SK-N-SH (cell line): ENCODE measurements around the gene LCA5L. TPM values are rescaled to one million over a fixed set of nuclear protein-coding genes. Genes with fewer than 3 reads are reported as not detected.

ENCODE experiments used
- CTCF ChIA-PET: fragments of 300-600, 350-600 bp; formaldehyde crosslinking; extraction: SDS; loops from one replicate; lab custom pipeline; 2021; lab: Yijun Ruan, JAX
- POLR2A ChIA-PET: fragments of 350-600 bp; sonication (Branson Sonifier 250); formaldehyde crosslinking; extraction: SDS; loops from one replicate; lab custom pipeline; 2020; ENCODE audit warnings: antibody characterized with exemption, inconsistent platforms; lab: Yijun Ruan, JAX
- DNase-seq: peaks from one replicate; pipeline ENCODE4 v3.0.0; 2012
- H2AFZ ChIP-seq: fragments of 200-600 bp; sonication (generic); 2 replicates; pipeline ENCODE4 v1.8.1; 2016; ENCODE audit warnings: antibody characterized with exemption, mild to moderate bottlenecking, low read depth
- H3F3A ChIP-seq: fragments of 200-600 bp; sonication (generic); replicated peaks from 2 replicates; pipeline ENCODE3; 2016; ENCODE audit warnings: antibody characterized with exemption, mild to moderate bottlenecking; ENCODE audit not compliant: insufficient read depth
- H3K27ac ChIP-seq, 2 experiments: fragments of 200-500 bp in 1 of 2; fragments of 200-600 bp in 1 of 2; sonication (Bioruptor generic) in 1 of 2; sonication (generic), shearing (Covaris generic) in 1 of 2; 2 replicates each; pipeline versions ENCODE4 v1.5.1 to v1.6.1; 2014 to 2016; ENCODE audit warnings: low read depth in 2 of 2, inconsistent platforms in 1 of 2, low read length in 1 of 2, mild to moderate bottlenecking in 1 of 2, mixed read lengths in 1 of 2
- H3K27me3 ChIP-seq: fragments of 200-600 bp; sonication (generic), shearing (Covaris generic); 2 replicates; pipeline ENCODE4 v1.6.1; 2016; ENCODE audit warnings: mixed run types; ENCODE audit not compliant: insufficient read depth
- H3K36me3 ChIP-seq, 2 experiments: fragments of 200-500 bp in 1 of 2; fragments of 200-600 bp in 1 of 2; sonication (Bioruptor generic) in 1 of 2; sonication (generic) in 1 of 2; replicated peaks in 1 of 2; 2 replicates each; pipeline versions ENCODE3 to v1.5.1; 2014 to 2016; ENCODE audit warnings: low read length in 1 of 2, mild to moderate bottlenecking in 1 of 2; ENCODE audit not compliant: insufficient read depth in 2 of 2, control insufficient read depth in 1 of 2
- H3K4me1 ChIP-seq, 2 experiments: fragments of 200-500 bp in 1 of 2; fragments of 200-600 bp in 1 of 2; sonication (Bioruptor generic) in 1 of 2; sonication (generic), shearing (Covaris generic) in 1 of 2; 2 replicates each; pipeline versions ENCODE4 v1.5.1 to v1.6.1; 2014 to 2016; ENCODE audit warnings: low read depth in 1 of 2, low read length in 1 of 2, mixed run types in 1 of 2; ENCODE audit not compliant: insufficient read depth in 2 of 2, control insufficient read depth in 1 of 2
- H3K4me2 ChIP-seq: fragments of 200-600 bp; sonication (generic), shearing (Covaris generic); 2 replicates; pipeline ENCODE4 v1.6.1; 2017; ENCODE audit warnings: mixed run types
- H3K4me3 ChIP-seq, 2 experiments: fragments of 200-500 bp in 1 of 2; fragments of 200-600 bp in 1 of 2; sonication (Bioruptor generic) in 1 of 2; sonication (generic), shearing (Covaris generic) in 1 of 2; 2 replicates each; pipeline versions ENCODE4 v1.5.1 to v1.8.1; 2014 to 2016; ENCODE audit warnings: low read depth in 2 of 2, inconsistent platforms in 1 of 2, low read length in 1 of 2, mild to moderate bottlenecking in 1 of 2, mixed read lengths in 1 of 2, moderate library complexity in 1 of 2
- H3K79me2 ChIP-seq: fragments of 200-600 bp; sonication (generic); 2 replicates; pipeline ENCODE4 v1.8.1; 2017; ENCODE audit warnings: mild to moderate bottlenecking; ENCODE audit not compliant: insufficient read depth
- H3K9ac ChIP-seq: fragments of 200-600 bp; sonication (generic); 2 replicates; pipeline ENCODE4 v1.6.1; 2017; ENCODE audit warnings: mixed run types
- H3K9me2 ChIP-seq: fragments of 200-600 bp; sonication (generic); 2 replicates; pipeline ENCODE4 v1.6.1; 2017; ENCODE audit warnings: mixed run types
- H3K9me3 ChIP-seq: fragments of 200-600 bp; sonication (generic); 2 replicates; pipeline ENCODE4 v1.6.1; 2017; ENCODE audit warnings: mixed run types, mild to moderate bottlenecking, moderate library complexity
- H4K20me1 ChIP-seq: fragments of 200-600 bp; sonication (generic); 2 replicates; pipeline ENCODE4 v1.6.1; 2017; ENCODE audit warnings: mild to moderate bottlenecking, mixed run types; ENCODE audit not compliant: insufficient read depth
- ELF1 ChIP-seq: IDR thresholded peaks from 2 replicates; pipeline ENCODE4 v1.4.0; 2012
- EP300 ChIP-seq, 2 experiments: IDR thresholded peaks; 2 replicates each; pipeline versions ENCODE4 v1.4.0 to v1.6.1; 2012; ENCODE audit warnings: borderline replicate concordance in 1 of 2, low read depth in 1 of 2, low read length in 1 of 2
- EZH2phosphoT487 ChIP-seq: fragments of 200-600 bp; sonication (generic); IDR thresholded peaks from 2 replicates; pipeline ENCODE4 v1.6.1; 2017; ENCODE audit warnings: low read depth, mixed run types, mild to moderate bottlenecking, antibody characterized with exemption, moderate library complexity, borderline replicate concordance
- FOXJ3 ChIP-seq: sonication (generic); formaldehyde crosslinking; IDR thresholded peaks from 2 replicates; pipeline ENCODE4 v1.5.1; 2020; ENCODE audit warnings: mild to moderate bottlenecking, missing genetic modification reagents
- GABPA ChIP-seq: IDR thresholded peaks from 2 replicates; pipeline ENCODE4 v1.4.0; 2012; ENCODE audit warnings: low read depth, mild to moderate bottlenecking
- GATA2 ChIP-seq: sonication (generic); formaldehyde crosslinking; IDR thresholded peaks from 2 replicates; pipeline ENCODE4 v1.5.0; 2020; ENCODE audit warnings: mild to moderate bottlenecking, missing genetic modification reagents
- JUND ChIP-seq: IDR thresholded peaks from 2 replicates; pipeline ENCODE4 v1.4.0; 2012
- MEF2A ChIP-seq: IDR thresholded peaks from 2 replicates; pipeline ENCODE4 v1.4.0; 2012; ENCODE audit warnings: low read depth, borderline replicate concordance
- PBX3 ChIP-seq: IDR thresholded peaks from 2 replicates; pipeline ENCODE4; 2012
- POLR2AphosphoS5 ChIP-seq: IDR thresholded peaks from 2 replicates; pipeline ENCODE4 v1.6.1; 2012; ENCODE audit warnings: low read depth, low read length
- RAD21 ChIP-seq: IDR thresholded peaks from 2 replicates; pipeline ENCODE4 v1.6.1; 2012; ENCODE audit warnings: mild to moderate bottlenecking, low read length
- RFX5 ChIP-seq: IDR thresholded peaks from 2 replicates; pipeline ENCODE4 v1.6.1; 2012; ENCODE audit warnings: mild to moderate bottlenecking, improper control_type of control experiment, low read length
- RXRA ChIP-seq: IDR thresholded peaks from 2 replicates; pipeline ENCODE4 v1.4.0; 2012; ENCODE audit warnings: low read depth, mild to moderate bottlenecking, borderline replicate concordance
- SIN3A ChIP-seq: IDR thresholded peaks from 2 replicates; pipeline ENCODE4 v1.6.1; 2012; ENCODE audit warnings: low read depth, mild to moderate bottlenecking, low read length, moderate library complexity, borderline replicate concordance
- SMC3 ChIP-seq: IDR thresholded peaks from 2 replicates; pipeline ENCODE4 v1.6.1; 2012; ENCODE audit warnings: low read depth, low read length, improper control_type of control experiment
- TCF12 ChIP-seq: IDR thresholded peaks from 2 replicates; pipeline ENCODE4 v1.4.0; 2012
- ZBTB33 ChIP-seq: IDR thresholded peaks from 2 replicates; pipeline ENCODE4 v1.4.0; 2012; ENCODE audit warnings: low read depth, borderline replicate concordance
- WGBS: methylation state at CpG from one replicate; pipeline ENCODE4 v1.1.6; 2017; ENCODE audit warnings: low lambda C conversion rate; 5-methylcytosine and 5-hydroxymethylcytosine counted together
- polyA plus RNA-seq, 3 experiments: library from polyadenylated mRNA; depleted of rRNA; stranded (reverse); fragments of >200 nt; gene quantifications; 2 replicates each; pipeline ENCODE4 v1.2.3, GENCODE V29; 2012
- TF ChIP-seq, protein P1 (sequence below): fragments of 200-600 bp; sonication (generic); IDR thresholded peaks from 2 replicates; pipeline ENCODE4 v1.6.1; 2017; ENCODE audit warnings: antibody characterized with exemption, mild to moderate bottlenecking, moderate library complexity
- TF ChIP-seq, protein P2 (sequence below): fragments of 150-350 bp; IDR thresholded peaks from 2 replicates; pipeline ENCODE4 v1.6.1; 2016; ENCODE audit warnings: mild to moderate bottlenecking, low read depth, low read length

The LCA5L gene
- polyA plus RNA-seq, 1 of the 3 experiments (the other 2 are of a cell fraction) = 0.74 TPM

DNA sequence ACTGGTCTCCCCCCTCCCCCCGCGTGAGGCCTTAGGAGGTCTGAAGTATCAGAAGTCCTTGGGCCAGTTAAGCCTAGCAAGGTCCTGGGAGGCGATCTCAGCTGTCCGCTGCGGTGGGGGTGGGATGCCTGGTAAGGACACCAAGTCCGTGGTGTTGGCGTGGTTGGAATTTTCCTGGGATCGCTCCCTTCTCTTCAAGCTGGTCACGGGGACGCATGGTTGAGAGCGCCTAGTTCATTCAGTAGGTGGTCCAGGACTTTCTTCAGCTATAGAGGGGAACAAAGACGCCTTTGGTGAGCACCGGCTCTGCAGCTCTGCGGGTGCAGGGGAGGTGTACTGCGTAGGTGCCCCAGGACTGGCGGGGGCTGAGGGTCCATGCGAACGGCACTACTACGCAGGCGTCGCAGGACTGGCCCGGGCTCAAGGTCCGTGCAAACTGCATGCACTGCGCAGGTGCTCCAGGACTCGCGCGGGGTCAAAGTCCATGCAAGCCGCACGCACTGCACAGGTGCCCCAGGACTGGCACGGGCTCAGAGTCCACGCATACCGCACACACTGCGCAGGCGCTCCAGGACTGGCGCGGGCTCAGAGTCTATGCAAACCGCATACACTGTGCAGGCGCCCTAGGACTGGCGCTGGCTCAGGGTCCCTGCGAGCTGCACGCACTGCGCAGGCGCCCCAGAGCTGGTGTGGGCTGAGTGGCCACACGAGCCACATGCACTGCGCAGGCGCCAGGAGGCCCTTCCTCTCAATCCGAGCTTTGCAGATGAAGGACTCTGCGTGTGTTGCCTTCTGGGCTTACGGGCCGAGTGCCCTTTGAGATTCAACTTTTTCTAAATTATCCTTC is 60.1 kb downstream of the LCA5L start (continued):
- TF ChIP-seq, protein P1, sequence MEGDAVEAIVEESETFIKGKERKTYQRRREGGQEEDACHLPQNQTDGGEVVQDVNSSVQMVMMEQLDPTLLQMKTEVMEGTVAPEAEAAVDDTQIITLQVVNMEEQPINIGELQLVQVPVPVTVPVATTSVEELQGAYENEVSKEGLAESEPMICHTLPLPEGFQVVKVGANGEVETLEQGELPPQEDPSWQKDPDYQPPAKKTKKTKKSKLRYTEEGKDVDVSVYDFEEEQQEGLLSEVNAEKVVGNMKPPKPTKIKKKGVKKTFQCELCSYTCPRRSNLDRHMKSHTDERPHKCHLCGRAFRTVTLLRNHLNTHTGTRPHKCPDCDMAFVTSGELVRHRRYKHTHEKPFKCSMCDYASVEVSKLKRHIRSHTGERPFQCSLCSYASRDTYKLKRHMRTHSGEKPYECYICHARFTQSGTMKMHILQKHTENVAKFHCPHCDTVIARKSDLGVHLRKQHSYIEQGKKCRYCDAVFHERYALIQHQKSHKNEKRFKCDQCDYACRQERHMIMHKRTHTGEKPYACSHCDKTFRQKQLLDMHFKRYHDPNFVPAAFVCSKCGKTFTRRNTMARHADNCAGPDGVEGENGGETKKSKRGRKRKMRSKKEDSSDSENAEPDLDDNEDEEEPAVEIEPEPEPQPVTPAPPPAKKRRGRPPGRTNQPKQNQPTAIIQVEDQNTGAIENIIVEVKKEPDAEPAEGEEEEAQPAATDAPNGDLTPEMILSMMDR = no peak
- TF ChIP-seq, protein P2, sequence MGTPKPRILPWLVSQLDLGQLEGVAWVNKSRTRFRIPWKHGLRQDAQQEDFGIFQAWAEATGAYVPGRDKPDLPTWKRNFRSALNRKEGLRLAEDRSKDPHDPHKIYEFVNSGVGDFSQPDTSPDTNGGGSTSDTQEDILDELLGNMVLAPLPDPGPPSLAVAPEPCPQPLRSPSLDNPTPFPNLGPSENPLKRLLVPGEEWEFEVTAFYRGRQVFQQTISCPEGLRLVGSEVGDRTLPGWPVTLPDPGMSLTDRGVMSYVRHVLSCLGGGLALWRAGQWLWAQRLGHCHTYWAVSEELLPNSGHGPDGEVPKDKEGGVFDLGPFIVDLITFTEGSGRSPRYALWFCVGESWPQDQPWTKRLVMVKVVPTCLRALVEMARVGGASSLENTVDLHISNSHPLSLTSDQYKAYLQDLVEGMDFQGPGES = no peak
- no peak for TF ChIP-seq MEF2A

DNA sequence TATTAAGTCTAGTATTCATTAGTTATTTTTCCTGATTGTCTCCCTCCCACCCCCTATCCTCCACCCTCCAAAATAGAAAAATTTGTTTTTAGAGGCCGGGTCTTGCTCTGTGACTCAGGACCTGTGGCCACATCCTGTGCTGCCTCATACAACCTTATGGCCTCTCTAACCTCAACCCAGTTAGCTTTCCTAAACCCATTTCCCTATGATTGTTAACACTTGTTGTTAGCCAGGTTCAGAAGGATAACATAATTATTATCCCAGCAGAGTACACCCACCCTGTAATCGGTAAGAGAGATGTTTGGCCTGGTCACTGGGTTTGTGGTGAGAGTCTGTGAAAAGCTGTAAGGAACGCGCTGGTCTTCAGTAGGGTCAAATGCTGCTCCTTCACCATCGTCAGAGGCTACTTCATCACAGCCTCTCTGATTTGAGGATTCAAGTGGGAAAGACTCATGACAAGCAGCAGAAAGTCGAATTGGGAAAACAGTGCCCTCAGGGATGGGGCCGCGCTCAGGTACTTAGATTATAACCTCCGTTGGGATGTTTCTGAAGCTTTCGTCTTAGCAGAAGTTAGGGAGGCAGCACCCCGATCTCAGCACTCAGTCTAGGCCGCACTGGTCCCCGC is 60.8 kb downstream of the LCA5L start:
- DNase-seq = no peak
- POLR2A ChIA-PET = interaction anchor here (0.7 kb wide), 1 partner anchor 59 kb away, joined by 3 read pairs; no protein-coding TSS in a partner anchor

More for the DNA sequence above, 60.8 kb downstream of the LCA5L start:
- no peaks in the 10 kb centered on the region for H3K9me2 ChIP-seq
- H4K20me1 ChIP-seq = peaks cover 4% of the 10 kb centered on the region; the same call in 1 of the 2 replicates
- peaks cover 19% of the 10 kb centered on the region for H3F3A ChIP-seq
- peaks cover 71% of the 10 kb centered on the region for H3K79me2 ChIP-seq
- no peaks in the 10 kb centered on the region for H3K9me3 ChIP-seq
- no peak overlapping the region for H2AFZ ChIP-seq
- H3K4me1 ChIP-seq = peaks cover 4 to 23% of the 10 kb centered on the region in 2 experiments; a peak in 3 of 4 replicates
- 95% methylated on average over 11 of the region's 13 CpGs for WGBS
- CTCF ChIA-PET = interaction anchor here (1.0 to 2.0 kb wide), 2 partner anchors 11 to 36 kb away, joined by 3 to 6 read pairs; partner anchors contain the start of gene HMGN1
- peaks cover 0 to 6% of the 10 kb centered on the region in 2 experiments for H3K36me3 ChIP-seq
- 0 out of 2 replicates have a peak overlapping the region, but pooled peaks have one; percentile 72 for H3K4me2 ChIP-seq
- H3K9ac ChIP-seq = no peak overlapping the region
- H3K4me3 ChIP-seq = no peak overlapping the region
- no peak overlapping the region; a peak in 1 of 4 replicates for H3K27ac ChIP-seq
- TF ChIP-seq SIN3A (no peak), TCF12 (no peak), RXRA (no peak), SMC3 (no peak), EZH2phosphoT487 (no peak), RAD21 (no peak), EP300 (IDR thresholded peaks at IDR 0.05; ENCODE audit: borderline replicate concordance in 1 of 2, low read depth in 1 of 2, low read length in 1 of 2) (no peak), RFX5 (no peak), FOXJ3 (CRISPR knock-in tag) (no peak), PBX3 (no peak), ZBTB33 (no peak), GATA2 (CRISPR knock-in tag) (no peak), JUND (no peak), POLR2AphosphoS5 (no peak), ELF1 (no peak), GABPA (no peak)
- TF ChIP-seq, protein P1 = no peak
- no peaks in the 10 kb centered on the region for H3K27me3 ChIP-seq
